HG03558 (cell line): ENCODE data around the gene PEX6.
A peak's percentile ranks its signal among the peaks of the same experiment; 100 is the strongest.

ENCODE experiments used
- ATAC-seq: cut with Tn5 transposase; IDR thresholded peaks from one replicate; pipeline ENCODE4 v1.9.1; 2021; ENCODE audit warnings: moderate number of reproducible peaks; ENCODE audit not compliant: unreplicated experiment; ENCODE audit errors: extremely low read depth

The PEX6 gene, protein sequence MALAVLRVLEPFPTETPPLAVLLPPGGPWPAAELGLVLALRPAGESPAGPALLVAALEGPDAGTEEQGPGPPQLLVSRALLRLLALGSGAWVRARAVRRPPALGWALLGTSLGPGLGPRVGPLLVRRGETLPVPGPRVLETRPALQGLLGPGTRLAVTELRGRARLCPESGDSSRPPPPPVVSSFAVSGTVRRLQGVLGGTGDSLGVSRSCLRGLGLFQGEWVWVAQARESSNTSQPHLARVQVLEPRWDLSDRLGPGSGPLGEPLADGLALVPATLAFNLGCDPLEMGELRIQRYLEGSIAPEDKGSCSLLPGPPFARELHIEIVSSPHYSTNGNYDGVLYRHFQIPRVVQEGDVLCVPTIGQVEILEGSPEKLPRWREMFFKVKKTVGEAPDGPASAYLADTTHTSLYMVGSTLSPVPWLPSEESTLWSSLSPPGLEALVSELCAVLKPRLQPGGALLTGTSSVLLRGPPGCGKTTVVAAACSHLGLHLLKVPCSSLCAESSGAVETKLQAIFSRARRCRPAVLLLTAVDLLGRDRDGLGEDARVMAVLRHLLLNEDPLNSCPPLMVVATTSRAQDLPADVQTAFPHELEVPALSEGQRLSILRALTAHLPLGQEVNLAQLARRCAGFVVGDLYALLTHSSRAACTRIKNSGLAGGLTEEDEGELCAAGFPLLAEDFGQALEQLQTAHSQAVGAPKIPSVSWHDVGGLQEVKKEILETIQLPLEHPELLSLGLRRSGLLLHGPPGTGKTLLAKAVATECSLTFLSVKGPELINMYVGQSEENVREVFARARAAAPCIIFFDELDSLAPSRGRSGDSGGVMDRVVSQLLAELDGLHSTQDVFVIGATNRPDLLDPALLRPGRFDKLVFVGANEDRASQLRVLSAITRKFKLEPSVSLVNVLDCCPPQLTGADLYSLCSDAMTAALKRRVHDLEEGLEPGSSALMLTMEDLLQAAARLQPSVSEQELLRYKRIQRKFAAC

DNA sequence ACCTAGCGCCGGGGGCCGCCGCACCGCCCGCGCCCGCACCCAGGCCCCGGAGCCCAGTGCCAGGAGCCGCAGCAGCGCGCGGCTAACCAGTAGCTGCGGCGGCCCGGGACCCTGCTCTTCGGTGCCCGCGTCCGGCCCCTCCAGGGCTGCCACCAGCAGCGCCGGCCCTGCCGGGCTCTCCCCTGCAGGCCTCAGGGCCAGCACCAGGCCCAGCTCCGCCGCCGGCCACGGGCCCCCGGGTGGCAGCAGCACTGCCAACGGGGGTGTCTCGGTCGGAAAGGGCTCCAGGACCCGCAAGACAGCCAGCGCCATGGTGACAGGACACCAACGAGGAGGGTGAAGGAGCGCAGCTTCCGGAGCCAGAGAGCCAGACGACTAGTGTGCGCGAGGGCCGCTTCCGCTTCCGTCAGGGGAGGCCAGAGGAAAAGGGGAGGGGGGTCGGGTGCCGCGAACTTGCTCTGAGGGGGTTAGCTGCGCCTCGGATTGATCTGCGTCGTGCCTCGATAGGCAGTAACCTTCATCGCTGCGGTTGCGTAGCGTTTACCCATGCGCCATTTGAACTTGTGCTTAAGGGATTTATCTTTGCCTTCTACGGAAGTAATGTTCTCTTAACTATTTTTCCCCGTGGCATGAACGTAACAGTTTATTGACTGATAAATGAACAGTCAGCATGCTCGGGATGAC is at the start of gene PEX6:
TSS of gene PEX6 (minus strand) at position 343 of the 684 bp plus-strand sequence. CDS start at position 312, 31 bp downstream.
- peak; percentile 34 for ATAC-seq

DNA sequence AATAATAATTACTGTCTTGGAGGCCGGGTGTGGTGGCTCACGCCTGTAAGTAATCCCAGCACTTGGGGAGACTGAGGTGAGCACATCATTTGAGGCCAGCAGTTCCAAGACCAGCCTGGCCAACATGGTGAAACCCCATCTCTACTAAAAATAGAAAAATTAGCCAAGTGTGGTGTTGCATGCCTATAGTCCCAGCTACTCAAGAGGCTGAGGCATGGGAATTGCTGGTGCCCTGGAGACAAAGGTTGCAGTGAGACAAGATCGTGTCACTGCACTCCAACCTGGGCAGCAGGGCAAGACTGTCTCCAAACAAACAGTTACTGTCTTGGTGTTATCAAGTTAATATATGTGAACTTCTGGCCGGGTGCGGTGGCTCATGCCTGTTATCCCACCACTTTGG is 47.4 kb upstream of the PEX6 start:
- no peak for ATAC-seq

DNA sequence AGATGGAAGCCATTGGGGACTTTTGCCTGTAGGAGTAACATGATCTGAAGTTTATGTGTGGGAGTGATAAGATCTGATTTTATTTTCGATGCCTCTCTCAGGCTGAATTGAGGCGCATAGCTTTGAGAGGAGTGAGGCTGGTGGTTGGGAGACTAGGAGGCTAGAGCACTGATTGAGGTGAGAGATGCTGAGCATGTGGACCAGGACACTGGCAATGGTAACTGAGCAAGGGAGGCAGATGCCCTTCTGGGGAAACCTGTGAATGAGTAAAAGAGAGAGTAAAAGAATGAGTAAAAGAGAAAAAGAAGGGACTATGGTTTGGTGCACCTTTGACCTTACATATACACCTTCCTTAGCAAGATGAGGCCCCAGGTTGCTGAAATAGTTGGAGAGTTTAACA is 45.5 kb upstream of the PEX6 start:
- no peak for ATAC-seq

DNA sequence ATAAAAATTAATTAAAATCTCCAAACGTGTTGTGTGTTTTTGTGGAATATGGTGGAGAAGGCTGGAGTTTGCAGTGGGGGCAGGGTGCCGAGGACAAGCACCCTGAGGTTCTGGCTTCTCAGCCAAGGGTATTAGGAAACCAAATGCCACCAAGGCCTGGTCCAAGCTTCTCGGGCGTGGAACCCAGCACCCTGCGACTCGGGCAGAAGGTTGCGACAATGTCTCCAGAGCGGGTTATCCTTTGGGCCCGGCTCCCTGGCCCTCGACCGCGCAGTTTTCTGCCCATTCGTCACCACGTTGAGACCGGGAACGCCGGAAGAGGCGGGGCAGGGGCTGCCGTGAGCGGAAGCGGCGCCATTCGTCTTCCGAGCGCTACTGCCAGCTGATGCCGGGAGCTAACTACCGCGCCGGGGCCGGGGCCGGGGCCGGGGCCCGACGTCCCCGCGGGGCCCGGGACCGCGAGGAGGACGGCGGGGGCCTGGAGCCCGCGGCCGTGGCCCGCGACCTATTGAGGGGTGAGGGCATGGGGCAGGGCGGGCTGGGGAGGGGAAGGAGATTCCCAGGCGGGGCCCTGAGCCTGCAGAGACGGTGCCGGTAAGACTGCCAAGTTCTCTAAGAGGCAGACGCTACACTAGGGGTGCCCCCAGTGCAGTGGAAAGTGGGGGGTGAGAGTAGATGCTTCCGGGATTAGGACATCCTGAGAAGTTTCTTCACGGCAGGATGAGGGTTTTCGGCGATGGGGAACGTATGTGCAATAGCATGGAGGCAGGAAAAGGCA is 42.5 kb upstream of the PEX6 start, which contains the start of gene RRP36:
TSS of gene RRP36 (plus strand) at position 354 of the 778 bp plus-strand sequence. CDS start at position 386, 32 bp downstream.
- no peak for ATAC-seq

DNA sequence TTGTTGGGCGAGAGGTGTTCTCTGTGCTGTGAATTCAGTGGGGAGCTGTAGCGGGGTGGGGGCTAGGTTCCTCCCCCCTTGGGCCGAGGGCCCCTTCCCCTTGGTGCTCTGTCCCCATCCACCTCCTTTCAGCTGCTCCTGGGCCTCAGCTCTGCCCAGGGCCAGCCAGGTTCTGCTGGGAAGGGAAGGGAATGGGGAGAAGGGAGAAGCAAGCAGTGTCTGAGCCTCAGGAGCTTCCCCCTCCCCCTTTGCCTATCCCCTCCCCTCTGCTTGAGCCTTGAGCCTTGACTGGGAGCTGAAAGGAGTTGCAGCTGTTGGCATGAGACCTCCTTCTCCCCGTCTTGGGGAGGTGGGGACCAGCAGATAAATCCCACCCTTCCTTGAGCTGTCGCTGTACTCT is 41.9 kb upstream of the PEX6 start:
- ATAC-seq = no peak

DNA sequence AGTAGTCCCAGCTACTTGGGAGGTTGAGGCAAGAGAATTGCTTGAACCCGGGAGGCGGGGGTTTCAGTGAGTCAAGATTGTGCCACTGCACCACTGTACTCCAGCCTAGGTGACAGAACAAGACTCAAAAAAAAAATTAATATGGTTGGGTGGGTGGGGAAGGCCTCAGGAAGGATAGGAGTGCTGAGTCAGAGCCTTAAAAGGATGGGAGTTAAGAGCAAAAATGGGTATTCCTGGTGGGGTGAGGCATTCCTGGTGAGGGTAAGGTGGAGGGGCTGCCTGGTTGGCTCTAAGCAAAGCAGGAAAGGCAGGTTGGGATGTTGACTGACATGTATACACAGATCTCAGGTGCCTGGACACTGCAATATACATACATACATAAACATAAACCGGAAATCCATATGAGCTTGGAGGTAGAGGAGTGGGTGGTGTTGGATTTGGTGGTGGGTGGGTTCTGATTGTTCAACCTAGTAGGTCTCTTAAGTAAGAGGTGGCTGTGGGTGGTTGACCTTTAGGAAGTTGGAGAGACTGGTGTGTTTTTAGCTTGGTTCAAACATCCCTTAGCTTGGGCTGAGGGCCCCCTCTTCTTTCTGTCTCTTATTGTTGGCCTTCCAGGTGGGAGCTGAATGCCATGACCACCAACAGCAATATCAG is 41.2 kb upstream of the PEX6 start:
- ATAC-seq = no peak

DNA sequence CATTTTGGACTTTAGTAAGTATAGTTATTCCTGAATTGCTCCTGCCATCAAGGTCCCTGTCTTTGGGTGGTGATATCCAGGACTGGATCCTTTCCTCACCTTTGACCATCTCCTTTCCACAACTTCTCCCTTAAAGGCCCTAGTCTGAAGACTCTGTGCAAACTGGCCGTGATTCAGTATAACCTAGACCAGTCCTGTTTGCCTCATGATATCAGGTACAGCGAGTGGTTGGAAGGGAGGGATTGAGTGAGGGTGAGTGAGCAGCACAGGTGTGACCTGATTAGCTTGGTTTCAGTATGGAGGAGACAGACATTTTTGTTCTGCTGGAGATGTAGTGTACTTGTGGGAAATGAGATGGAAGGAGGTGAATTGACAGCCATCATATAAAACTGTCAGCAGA is 40.2 kb upstream of the PEX6 start:
- no peak for ATAC-seq

DNA sequence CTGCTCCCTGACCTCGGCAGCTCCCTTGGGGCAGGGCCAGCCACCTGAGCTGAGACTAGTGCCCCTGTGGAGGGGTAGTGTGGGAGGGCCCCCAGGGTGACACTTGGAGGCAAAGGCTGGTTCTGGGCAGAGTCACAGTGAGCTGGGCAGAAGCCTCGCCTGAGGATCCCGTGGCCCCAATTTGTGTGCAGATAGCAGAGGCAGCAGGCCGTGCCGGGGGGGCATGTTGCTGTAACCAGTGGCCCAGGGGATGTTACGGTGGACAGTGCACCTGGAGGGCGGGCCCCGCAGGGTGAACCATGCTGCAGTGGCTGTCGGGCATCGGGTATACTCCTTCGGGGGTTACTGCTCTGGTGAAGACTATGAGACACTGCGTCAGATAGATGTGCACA is 38.0 kb upstream of the PEX6 start:
- no peak for ATAC-seq

DNA sequence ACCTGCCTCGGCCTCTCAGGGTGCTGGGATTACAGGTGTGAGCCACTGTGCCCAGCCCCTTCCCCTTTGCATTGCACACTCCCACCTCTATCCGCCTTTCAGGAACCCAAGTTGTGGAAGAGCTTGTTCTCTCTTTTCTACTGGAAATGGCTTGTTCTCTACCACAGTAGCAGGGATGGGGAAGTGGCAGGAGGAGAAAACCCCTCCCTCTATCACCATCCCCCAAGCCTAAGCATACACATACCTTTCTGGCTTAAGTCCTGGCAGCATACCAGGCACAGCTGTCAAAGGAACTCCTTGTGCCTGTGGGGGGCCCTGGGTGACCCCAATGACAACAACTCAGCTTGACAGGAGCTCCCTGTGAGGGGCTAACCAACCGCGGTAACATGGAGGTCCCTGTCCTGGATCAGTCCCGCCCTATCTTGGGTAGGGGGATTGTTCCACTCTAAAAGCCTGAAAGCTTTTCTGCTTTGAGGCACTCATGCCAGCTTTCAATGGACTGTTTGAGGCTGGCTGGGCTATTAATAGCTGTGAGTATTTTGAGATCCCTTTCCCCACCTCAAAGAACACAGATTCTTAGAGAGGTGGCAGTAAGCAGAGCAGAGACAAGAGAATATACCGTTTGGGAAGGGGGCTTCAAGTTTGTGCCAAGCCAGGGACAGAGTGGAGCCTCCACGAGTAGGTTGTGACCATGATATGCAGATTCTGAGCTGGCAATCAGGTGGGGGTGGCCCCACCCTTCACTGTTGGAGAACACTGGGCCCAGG is 37.4 kb upstream of the PEX6 start:
- ATAC-seq = no peak

DNA sequence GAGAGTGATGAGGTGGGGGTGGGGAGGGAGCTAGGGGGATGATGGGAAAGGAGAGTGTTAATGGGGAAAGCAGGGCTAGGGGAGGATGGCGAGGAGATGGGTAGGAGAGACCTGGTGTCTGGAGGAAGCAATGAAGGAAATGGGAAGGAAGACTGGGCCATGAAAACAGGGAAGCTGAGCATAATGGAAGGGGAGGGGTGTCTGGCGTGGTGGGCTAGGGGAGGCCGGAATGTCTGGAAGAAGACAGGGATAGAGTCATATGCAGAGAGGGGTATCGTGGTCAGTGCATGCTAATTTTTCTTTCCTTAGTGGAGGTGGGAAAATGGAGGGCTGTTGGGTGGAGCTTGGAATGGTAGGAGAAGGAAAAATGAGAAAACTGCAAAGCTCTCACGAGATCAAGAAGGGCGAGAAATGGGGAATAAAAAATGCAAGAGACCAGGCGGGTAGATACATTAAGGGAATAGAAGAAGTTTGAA is 35.5 kb upstream of the PEX6 start:
- ATAC-seq = no peak

DNA sequence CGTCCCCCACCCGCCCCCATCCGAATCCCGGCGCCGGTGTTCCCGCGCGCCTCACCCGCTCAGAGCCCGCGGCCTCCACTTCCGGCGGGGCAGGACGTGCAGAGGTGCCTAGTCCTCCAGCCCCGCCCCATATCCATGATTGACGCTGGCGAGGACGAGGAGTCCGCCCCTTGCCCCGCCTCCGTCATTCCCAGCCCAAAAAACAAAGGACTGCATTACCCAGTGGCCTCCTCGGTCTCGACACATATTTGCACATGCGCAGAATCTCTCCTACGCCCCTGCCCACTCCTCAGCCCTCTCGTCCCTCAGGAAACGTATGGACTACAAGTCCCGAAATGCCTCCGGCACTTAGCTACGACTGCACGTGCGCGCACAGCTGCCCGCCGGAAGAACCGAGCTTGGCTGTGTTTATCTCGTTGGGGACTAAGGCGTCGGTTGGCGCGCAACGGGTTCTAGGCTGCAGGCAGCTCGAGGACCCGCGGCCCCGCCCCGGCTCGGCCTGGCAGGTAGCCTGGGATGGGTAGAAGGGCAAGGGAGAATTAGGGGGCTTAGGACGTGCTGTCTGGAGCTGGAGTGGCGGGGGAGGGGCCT is 35.0 kb upstream of the PEX6 start, which contains the start of the genes KLHDC3 and MEA1:
TSS of gene KLHDC3 (plus strand) at position 407 of the 591 bp plus-strand sequence. CDS start 2,944 bp downstream, outside the sequence.
TSS of gene MEA1 (minus strand) at position 104 of the 591 bp plus-strand sequence. CDS start 133 bp downstream, outside the sequence.
- peak; percentile 79 for ATAC-seq

DNA sequence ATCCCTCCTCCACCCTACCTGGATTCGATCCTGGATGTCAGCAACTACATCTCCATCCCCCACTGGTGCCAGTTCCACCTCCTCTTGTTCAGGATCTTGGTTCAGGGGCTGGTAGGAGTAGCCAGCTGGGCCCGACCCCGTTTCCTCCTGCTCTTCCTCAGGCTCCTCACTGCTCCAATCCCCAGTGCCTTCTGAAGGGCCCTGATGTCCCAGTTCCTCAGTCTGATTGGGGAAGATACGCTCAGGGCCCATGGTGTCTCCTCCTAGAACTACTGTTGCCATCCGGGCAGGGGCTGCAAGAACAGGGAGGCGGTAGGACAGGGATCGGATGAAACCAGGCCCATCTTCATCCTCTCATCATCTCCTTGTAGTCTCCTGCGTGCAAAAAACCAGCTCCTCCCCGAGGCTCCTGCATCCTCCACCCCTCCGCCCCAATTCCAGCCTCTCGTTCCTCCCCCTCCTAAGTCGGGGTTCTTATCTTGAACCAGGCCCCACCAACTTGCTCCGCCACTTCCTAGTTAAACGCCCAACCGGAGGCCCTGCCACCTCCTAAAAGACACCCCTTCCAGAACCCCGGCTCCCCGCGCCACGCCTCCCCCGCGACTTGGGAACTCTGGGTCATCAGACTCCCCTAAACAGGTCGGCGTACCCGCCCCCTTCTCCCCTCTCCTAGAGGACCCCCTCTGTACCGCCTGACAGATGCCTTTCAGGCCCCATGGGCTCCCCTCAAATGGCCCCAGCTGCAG is 34.3 kb upstream of the PEX6 start:
- ATAC-seq = no peak

DNA sequence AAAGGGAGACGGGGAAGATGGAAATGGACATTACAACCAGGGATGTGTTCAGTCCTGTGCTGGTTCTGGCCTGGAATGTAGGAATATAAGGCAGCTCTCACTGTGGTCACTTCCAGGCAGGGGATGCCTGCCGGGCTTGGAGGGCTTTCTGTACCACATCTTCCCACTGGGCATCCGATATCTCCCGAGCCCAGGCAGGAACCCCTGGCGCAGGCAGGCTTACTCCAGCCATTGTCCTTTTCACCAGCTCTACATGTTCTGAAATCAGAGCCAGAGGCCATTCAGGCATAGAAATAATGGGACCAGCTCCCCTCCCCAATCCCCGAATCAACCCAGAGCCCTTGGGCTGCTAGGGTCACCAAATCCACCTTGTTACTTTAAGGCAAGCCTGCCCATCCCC is 33.4 kb upstream of the PEX6 start:
- ATAC-seq = no peak

DNA sequence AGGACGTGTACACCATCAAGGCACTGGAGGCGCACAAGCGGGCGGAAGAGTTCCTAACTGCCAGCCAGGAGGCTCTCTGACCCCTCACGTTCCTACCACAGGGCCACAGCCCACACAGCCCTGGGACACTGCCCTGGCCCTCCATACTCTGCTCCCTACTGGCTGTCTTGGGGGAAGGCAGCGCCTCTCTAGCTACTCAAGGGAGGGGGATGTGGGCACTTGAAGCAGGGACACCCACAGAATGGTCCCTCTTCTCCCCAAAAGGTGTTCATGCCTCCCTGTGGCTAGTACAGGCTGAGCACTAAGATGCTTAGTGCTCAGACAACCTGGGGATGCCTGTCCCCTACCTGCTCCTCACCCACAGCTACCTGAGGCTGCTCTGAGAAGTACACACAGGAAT is 32.2 kb upstream of the PEX6 start:
- ATAC-seq = no peak

DNA sequence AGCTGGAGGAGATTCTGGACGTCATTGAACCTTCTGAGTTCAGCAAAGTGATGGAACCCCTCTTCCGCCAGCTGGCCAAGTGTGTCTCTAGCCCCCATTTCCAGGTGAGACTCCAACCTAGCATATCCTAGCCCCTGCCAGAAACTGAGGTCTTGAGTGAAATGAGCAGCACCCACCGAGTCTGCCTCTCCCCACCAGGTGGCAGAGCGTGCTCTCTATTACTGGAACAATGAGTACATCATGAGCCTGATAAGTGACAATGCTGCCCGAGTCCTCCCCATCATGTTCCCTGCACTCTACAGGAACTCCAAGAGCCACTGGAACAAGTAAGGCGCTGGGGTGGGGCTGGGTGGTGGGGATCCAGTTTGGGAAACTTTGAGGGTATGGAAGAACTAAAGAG is 30.1 kb upstream of the PEX6 start:
- ATAC-seq = no peak

DNA sequence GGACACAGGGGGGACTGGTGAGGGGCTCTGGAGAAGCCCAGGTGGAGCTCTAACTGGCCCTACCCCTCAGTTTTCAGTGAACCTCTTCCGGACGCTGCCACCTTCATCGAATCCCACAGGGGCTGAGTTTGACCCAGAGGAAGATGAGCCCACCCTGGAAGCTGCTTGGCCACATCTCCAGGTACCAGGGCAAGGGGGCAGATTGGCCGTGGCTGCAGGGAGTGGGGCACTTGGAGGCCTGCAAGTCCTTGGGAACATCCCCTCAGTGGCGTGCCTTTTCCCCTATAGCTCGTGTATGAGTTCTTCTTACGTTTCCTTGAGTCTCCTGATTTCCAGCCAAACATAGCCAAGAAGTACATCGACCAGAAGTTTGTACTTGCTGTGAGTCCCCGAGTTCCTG is 28.1 kb upstream of the PEX6 start:
- no peak for ATAC-seq

DNA sequence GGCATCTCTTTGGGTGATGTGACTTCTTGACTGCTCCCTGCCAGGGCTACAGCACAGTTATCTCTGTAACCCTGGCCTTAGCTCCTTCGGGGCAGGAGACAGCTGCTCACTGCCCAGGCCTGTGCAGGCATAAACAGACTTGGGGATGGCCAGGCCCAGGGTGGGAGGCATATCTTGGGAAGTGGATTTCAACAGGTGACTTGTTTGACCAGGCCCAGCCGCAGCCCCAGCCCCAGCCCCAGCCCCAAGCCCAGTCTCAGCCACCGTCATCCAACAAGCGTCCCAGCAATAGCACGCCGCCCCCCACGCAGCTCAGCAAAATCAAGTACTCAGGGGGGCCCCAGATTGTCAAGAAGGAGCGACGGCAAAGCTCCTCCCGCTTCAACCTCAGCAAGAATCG is 27.3 kb upstream of the PEX6 start:
- ATAC-seq = no peak
